LNCAP (cell line): ENCODE measurements around the gene LHX6.

Source experiments
- CTCF ChIP-seq: fragments of 450-650 bp; IDR thresholded peaks from 2 replicates; pipeline ENCODE4 v1.5.1; 2017; ENCODE audit warnings: mild to moderate bottlenecking

Gene LHX6

GRCh38 chr9:122192914-122193525 is 35.7 kb downstream of the LHX6 start:
- TF ChIP-seq CTCF: no peak

- no peak for TF ChIP-seq CTCF
Measured at GRCh38 chr9:122192261-122192875, 36.4 kb downstream of the LHX6 start.

GRCh38 chr9:122191584-122191983 is 37.2 kb downstream of the LHX6 start:
- no peak for TF ChIP-seq CTCF

GRCh38 chr9:122190597-122191381 is 38.0 kb downstream of the LHX6 start:
- no peak for TF ChIP-seq CTCF

GRCh38 chr9:122188369-122188768 is 40.4 kb downstream of the LHX6 start:
- TF ChIP-seq CTCF: no peak

- no peak for TF ChIP-seq CTCF
Measured at GRCh38 chr9:122186777-122187470, 41.8 kb downstream of the LHX6 start.

GRCh38 chr9:122186301-122186700 is 42.5 kb downstream of the LHX6 start:
- no peak for TF ChIP-seq CTCF
